Panc1 (cell line): ENCODE measurements around the gene DIP2C. TPM values are rescaled to one million over a fixed set of nuclear protein-coding genes. Genes with fewer than 3 reads are reported as not detected.
"Not testable (repeated sequence)": the region's sequence is repeated elsewhere in the genome, so short reads cannot be mapped to it uniquely, and the experiment has no call there.

Experiments used
- ATAC-seq: fragments of 200-7000 bp; cut with Tn5 transposase; 2 replicates; pipeline ENCODE4 v1.9.1; 2020; ENCODE audit warnings: mild to moderate bottlenecking, moderate library complexity
- BruUV-seq: library from RNA; stranded (reverse); fragments of 400-500 nt; replicated peaks from 2 replicates; lab custom pipeline; 2021; lab: Mats Ljungman, UMichigan
- CTCF ChIA-PET: fragments of 300-600 bp; sonication (Branson Sonifier 250); formaldehyde crosslinking; loops from one replicate; lab custom pipeline; 2022; ENCODE audit warnings: antibody characterized with exemption; lab: Charles Lee
- POLR2A ChIA-PET: fragments of 300-600 bp; sonication (Branson Sonifier 250); formaldehyde crosslinking; loops from one replicate; lab custom pipeline; 2022; ENCODE audit warnings: antibody characterized with exemption; lab: Charles Lee
- DNase-seq: peaks from one replicate; pipeline ENCODE4 v3.0.0-alpha.2; 2010; ENCODE audit warnings: low read depth, low spot score
- H3K27ac ChIP-seq: 2 replicates; pipeline ENCODE4 v1.5.1; 2011; ENCODE audit warnings: mild to moderate bottlenecking, low read length, inconsistent platforms
- H3K27me3 ChIP-seq: fragments of 200-500 bp; sonication (Bioruptor generic); 2 replicates; pipeline ENCODE4 v1.6.0; 2014; ENCODE audit warnings: low read length, inconsistent platforms; ENCODE audit not compliant: control insufficient read depth, insufficient read depth
- H3K36me3 ChIP-seq: fragments of 200-500 bp; sonication (Bioruptor generic); 2 replicates; pipeline ENCODE4 v1.5.1; 2014; ENCODE audit warnings: inconsistent platforms, mild to moderate bottlenecking, low read length, moderate library complexity; ENCODE audit not compliant: control insufficient read depth, insufficient read depth
- H3K4me1 ChIP-seq: 2 replicates; pipeline ENCODE4 v1.5.1; 2011; ENCODE audit warnings: inconsistent platforms, mild to moderate bottlenecking, low read length, moderate library complexity; ENCODE audit not compliant: control insufficient read depth, insufficient read depth
- H3K4me3 ChIP-seq, 2 experiments: 2 replicates each; pipeline ENCODE4 v1.5.1; 2011 to 2012; ENCODE audit warnings: low read depth in 2 of 2, low read length in 2 of 2, mild to moderate bottlenecking in 2 of 2, inconsistent platforms in 1 of 2, moderate library complexity in 1 of 2
- H3K9me3 ChIP-seq: fragments of 200-500 bp; sonication (Bioruptor generic); 2 replicates; pipeline ENCODE4 v1.5.1; 2014; ENCODE audit warnings: low read depth, mild to moderate bottlenecking, inconsistent platforms, low read length, moderate library complexity; ENCODE audit not compliant: control insufficient read depth, insufficient read depth
- POLR2AphosphoS5 ChIP-seq: IDR thresholded peaks from 2 replicates; pipeline ENCODE4 v1.6.1; 2012; ENCODE audit warnings: mild to moderate bottlenecking, low read depth, low read length, moderate library complexity
- SIN3A ChIP-seq: IDR thresholded peaks from 2 replicates; pipeline ENCODE4 v1.6.1; 2012; ENCODE audit warnings: low read depth, mild to moderate bottlenecking, low read length, moderate library complexity, borderline replicate concordance; ENCODE audit not compliant: insufficient read depth
- TCF7L2 ChIP-seq: IDR thresholded peaks from 2 replicates; pipeline ENCODE4 v1.6.1; 2011; ENCODE audit warnings: mild to moderate bottlenecking, low read depth, low read length, inconsistent platforms
- in situ Hi-C: cut with HindIII; loops from 2 replicates; pipeline ENCODE4 v1.10.0; 2016; ENCODE audit warnings: low sequenced_read_pairs, low pct_unique_long_range_greater_than_20kb
- intact Hi-C: fragments of 100-400 bp; cut with micrococcal nuclease; formaldehyde crosslinking; loops from one replicate; pipeline ENCODE4 v1.10.0; 2022; ENCODE audit not compliant: unreplicated experiment
- total RNA-seq: library from RNA; stranded (reverse); gene quantifications from one replicate; pipeline ENCODE4 v1.2.1, GENCODE V29; 2021; ENCODE audit not compliant: unreplicated experiment
- TF ChIP-seq, protein P1 (sequence below), 2 experiments: IDR thresholded peaks; 2 replicates each; pipeline ENCODE4 v1.6.1; 2011 to 2012; ENCODE audit warnings: low read depth in 2 of 2, control low read depth in 1 of 2, low read length in 1 of 2, mild to moderate bottlenecking in 1 of 2, moderate library complexity in 1 of 2; ENCODE audit not compliant: insufficient read depth in 1 of 2
- TF ChIP-seq, protein P2 (sequence below): fragments of 450-650 bp; IDR thresholded peaks from 2 replicates; pipeline ENCODE4 v1.5.1; 2017; ENCODE audit warnings: mild to moderate bottlenecking

Gene DIP2C
- total RNA-seq, 1 experiment from 2014 or later: 13.2 TPM

DNA sequence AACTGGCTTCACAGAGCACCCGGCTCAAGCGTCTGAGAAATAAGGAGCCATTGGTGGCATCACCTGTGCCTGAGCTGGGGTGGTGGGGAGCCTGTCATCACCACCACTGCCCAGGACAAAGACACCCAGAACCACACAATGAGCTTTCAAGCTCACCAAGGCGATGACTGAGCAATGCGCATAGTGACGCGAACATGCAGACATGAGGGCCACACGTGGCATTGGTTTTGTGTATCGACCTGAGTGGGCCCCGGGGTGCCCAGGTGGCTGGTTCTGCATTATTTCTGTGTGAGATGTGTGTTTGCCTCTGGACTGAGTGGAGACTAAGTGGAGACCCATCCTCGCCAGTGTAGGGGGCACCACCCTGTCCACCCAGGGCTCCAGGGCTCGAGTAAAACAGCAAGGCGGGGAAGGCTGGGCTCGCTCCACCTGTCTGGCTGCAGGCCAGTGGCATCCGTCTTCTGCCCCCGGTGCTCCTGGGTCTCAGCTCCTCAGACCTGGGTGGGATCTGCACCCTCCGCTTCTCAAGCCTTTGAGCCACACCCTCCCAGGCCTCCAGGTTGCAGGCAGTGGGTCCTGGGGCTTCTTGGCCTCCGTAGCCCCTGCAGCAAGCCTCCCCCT is 92.6 kb downstream of the DIP2C start:
- intact Hi-C loops (no loop called here), in situ Hi-C loops (no loop called here)
- ChIA-PET POLR2A (no interaction called here), CTCF (no interaction called here)
- Histone ChIP-seq H3K36me3 (no peaks in the 10 kb centered on the region), H3K27ac (no peak overlapping the region), H3K9me3 (no peaks in the 10 kb centered on the region), H3K4me1 (no peaks in the 10 kb centered on the region), H3K27me3 (no peaks in the 10 kb centered on the region), H3K4me3 (no peak overlapping the region)
- no peak for TF ChIP-seq SIN3A
- TF ChIP-seq TCF7L2: no peak
- TF ChIP-seq, protein P1, sequence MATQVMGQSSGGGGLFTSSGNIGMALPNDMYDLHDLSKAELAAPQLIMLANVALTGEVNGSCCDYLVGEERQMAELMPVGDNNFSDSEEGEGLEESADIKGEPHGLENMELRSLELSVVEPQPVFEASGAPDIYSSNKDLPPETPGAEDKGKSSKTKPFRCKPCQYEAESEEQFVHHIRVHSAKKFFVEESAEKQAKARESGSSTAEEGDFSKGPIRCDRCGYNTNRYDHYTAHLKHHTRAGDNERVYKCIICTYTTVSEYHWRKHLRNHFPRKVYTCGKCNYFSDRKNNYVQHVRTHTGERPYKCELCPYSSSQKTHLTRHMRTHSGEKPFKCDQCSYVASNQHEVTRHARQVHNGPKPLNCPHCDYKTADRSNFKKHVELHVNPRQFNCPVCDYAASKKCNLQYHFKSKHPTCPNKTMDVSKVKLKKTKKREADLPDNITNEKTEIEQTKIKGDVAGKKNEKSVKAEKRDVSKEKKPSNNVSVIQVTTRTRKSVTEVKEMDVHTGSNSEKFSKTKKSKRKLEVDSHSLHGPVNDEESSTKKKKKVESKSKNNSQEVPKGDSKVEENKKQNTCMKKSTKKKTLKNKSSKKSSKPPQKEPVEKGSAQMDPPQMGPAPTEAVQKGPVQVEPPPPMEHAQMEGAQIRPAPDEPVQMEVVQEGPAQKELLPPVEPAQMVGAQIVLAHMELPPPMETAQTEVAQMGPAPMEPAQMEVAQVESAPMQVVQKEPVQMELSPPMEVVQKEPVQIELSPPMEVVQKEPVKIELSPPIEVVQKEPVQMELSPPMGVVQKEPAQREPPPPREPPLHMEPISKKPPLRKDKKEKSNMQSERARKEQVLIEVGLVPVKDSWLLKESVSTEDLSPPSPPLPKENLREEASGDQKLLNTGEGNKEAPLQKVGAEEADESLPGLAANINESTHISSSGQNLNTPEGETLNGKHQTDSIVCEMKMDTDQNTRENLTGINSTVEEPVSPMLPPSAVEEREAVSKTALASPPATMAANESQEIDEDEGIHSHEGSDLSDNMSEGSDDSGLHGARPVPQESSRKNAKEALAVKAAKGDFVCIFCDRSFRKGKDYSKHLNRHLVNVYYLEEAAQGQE (IDR thresholded peaks at IDR 0.05; ENCODE audit: insufficient read depth in 1 of 2, low read depth in 2 of 2, low read length in 1 of 2): no peak
- TF ChIP-seq, protein P2, sequence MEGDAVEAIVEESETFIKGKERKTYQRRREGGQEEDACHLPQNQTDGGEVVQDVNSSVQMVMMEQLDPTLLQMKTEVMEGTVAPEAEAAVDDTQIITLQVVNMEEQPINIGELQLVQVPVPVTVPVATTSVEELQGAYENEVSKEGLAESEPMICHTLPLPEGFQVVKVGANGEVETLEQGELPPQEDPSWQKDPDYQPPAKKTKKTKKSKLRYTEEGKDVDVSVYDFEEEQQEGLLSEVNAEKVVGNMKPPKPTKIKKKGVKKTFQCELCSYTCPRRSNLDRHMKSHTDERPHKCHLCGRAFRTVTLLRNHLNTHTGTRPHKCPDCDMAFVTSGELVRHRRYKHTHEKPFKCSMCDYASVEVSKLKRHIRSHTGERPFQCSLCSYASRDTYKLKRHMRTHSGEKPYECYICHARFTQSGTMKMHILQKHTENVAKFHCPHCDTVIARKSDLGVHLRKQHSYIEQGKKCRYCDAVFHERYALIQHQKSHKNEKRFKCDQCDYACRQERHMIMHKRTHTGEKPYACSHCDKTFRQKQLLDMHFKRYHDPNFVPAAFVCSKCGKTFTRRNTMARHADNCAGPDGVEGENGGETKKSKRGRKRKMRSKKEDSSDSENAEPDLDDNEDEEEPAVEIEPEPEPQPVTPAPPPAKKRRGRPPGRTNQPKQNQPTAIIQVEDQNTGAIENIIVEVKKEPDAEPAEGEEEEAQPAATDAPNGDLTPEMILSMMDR: no peak
- no peak for TF ChIP-seq POLR2AphosphoS5
- DNase-seq (no peak), ATAC-seq (no peak)
- no TSS peak for BruUV-seq

DNA sequence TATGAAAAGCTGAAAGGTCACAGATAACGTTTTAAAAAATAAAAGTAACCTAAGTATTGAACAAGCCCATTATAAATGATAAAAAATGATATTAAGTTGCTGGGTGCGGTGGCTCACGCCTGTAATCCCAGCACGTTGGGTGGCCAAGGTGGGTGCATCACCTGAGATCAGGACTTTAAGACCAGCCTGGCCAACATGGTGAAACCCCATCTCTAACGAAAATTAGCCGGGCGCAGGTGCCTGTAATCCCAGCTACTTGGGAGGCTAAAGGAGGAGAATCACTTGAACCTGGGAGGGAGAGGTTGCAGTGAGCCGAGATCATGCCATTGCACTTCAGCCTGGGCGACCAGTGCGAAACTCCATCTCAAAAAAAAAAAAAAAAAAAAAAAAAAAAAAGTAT is 93.3 kb downstream of the DIP2C start:
- POLR2A ChIA-PET, BruUV-seq: not testable (repeated sequence)

DNA sequence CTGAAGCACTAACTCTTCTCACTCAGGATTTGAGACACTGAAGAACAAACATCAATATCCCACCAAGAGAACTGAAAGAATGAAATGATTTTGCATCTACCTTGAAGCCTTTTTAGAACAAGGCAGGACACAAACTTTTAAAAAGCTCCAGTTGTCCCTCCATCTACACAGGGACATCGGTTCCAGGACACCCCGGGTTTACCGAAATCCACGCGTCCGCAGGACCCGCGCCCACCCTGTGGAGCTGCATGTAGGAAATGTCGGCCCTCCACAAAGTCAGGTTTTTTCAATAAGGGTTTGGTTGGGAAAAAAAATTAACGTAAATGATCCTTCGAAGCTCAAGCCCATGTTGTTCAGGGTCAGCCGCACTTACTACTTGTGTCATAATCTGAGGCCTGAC is 94.0 kb downstream of the DIP2C start:
- in situ Hi-C loops: no loop called here
- no TSS peak for BruUV-seq
- H3K27ac ChIP-seq: no peak overlapping the region
- ATAC-seq (no peak), DNase-seq (no peak)
- no peaks in the 10 kb centered on the region for H3K27me3 ChIP-seq
- no peaks in the 10 kb centered on the region for H3K4me1 ChIP-seq
- intact Hi-C loops: no loop called here
- TF ChIP-seq, protein P2: no peak
- TF ChIP-seq TCF7L2: no peak
- no peak for TF ChIP-seq POLR2AphosphoS5
- TF ChIP-seq SIN3A: no peak
- TF ChIP-seq, protein P1 (IDR thresholded peaks at IDR 0.05; ENCODE audit: insufficient read depth in 1 of 2, low read depth in 2 of 2, low read length in 1 of 2): no peak
- ChIA-PET POLR2A (no interaction called here), CTCF (interaction anchor here (0.6 kb wide), 1 partner anchor 304 kb away, joined by 3 read pairs; no protein-coding TSS in a partner anchor)
- no peaks in the 10 kb centered on the region for H3K36me3 ChIP-seq
- H3K9me3 ChIP-seq: no peaks in the 10 kb centered on the region
- no peak overlapping the region for H3K4me3 ChIP-seq

More for the DNA sequence above, 93.3 kb downstream of the DIP2C start:
- CTCF ChIA-PET, H3K27ac ChIP-seq, in situ Hi-C loops, H3K36me3 ChIP-seq, ATAC-seq, H3K4me1 ChIP-seq, H3K9me3 ChIP-seq, H3K27me3 ChIP-seq, intact Hi-C loops, H3K4me3 ChIP-seq, DNase-seq: not testable (repeated sequence)
